HepG2 (cell line): ENCODE measurements around the gene GPR176. TPM values are rescaled to one million over a fixed set of nuclear protein-coding genes. Genes with fewer than 3 reads are reported as not detected.

Source experiments
- BCL6 ChIP-seq: IDR thresholded peaks from 2 replicates; pipeline ENCODE4 v1.6.1; 2016; ENCODE audit warnings: missing genetic modification reagents, missing compliant biosample characterization
- CCAR2 ChIP-seq: fragments of 200-400 bp; formaldehyde crosslinking; optimal IDR thresholded peaks from 2 replicates; pipeline ENCODE3; 2018; ENCODE audit warnings: low read depth, mild to moderate bottlenecking, low read length, moderate library complexity
- EP300 ChIP-seq, 3 experiments: sonication (generic) in 1 of 3; formaldehyde crosslinking in 1 of 3; IDR thresholded peaks; 2 replicates each; pipeline versions ENCODE4 v1.5.1 to v1.6.1; 2011 to 2020; ENCODE audit warnings: low read depth in 2 of 3, low read length in 2 of 3, borderline replicate concordance in 1 of 3, improper control_type of control experiment in 1 of 3, mild to moderate bottlenecking in 1 of 3, missing genetic modification reagents in 1 of 3, moderate library complexity in 1 of 3
- FOSL2 ChIP-seq: sonication (generic); formaldehyde crosslinking; IDR thresholded peaks from 2 replicates; pipeline ENCODE4 v1.4.0; 2020; ENCODE audit warnings: missing genetic modification reagents
- JUND ChIP-seq: sonication (generic); formaldehyde crosslinking; IDR thresholded peaks from 2 replicates; pipeline ENCODE4 v1.8.0; 2022; ENCODE audit warnings: mild to moderate bottlenecking, missing genetic modification reagents
- MAF1 ChIP-seq: sonication (generic); formaldehyde crosslinking; IDR thresholded peaks from 2 replicates; pipeline ENCODE4 v1.5.0; 2020; ENCODE audit warnings: missing genetic modification reagents, borderline replicate concordance
- MBNL3 ChIP-seq: fragments of 250-450 bp; sonication (Bioruptor Pico); conservative IDR thresholded peaks from 2 replicates; pipeline ENCODE4 v1.8.0; 2022; ENCODE audit warnings: mild to moderate bottlenecking, inconsistent platforms
- MZF1 ChIP-seq: sonication (generic); formaldehyde crosslinking; IDR thresholded peaks from 2 replicates; pipeline ENCODE4 v1.8.1; 2023; ENCODE audit warnings: mild to moderate bottlenecking, missing genetic modification reagents, borderline replicate concordance
- NFYC ChIP-seq: IDR thresholded peaks from 2 replicates; pipeline ENCODE4 v1.6.1; 2016; ENCODE audit warnings: missing genetic modification reagents, missing compliant biosample characterization
- SAP130 ChIP-seq: IDR thresholded peaks from 2 replicates; pipeline ENCODE4 v1.6.1; 2016; ENCODE audit warnings: low read depth
- ZBTB42 ChIP-seq: sonication (generic); formaldehyde crosslinking; IDR thresholded peaks from 2 replicates; pipeline ENCODE4 v1.5.0; 2020; ENCODE audit warnings: mild to moderate bottlenecking, missing genetic modification reagents
- ZNF335 ChIP-seq: sonication (generic); formaldehyde crosslinking; IDR thresholded peaks from 2 replicates; pipeline ENCODE4 v1.4.0; 2020; ENCODE audit warnings: missing genetic modification reagents
- ZNF34 ChIP-seq: sonication (generic); formaldehyde crosslinking; IDR thresholded peaks from 2 replicates; pipeline ENCODE4 v1.4.0; 2020; ENCODE audit warnings: mild to moderate bottlenecking, missing genetic modification reagents, borderline replicate concordance
- ZNF367 ChIP-seq: sonication (generic); formaldehyde crosslinking; IDR thresholded peaks from 2 replicates; pipeline ENCODE4 v1.4.0; 2020; ENCODE audit warnings: missing genetic modification reagents, borderline replicate concordance
- ZNF430 ChIP-seq: sonication (generic); formaldehyde crosslinking; IDR thresholded peaks from 2 replicates; pipeline ENCODE4 v1.9.0; 2021; ENCODE audit warnings: mild to moderate bottlenecking, missing genetic modification reagents
- ZNF564 ChIP-seq: sonication (generic); formaldehyde crosslinking; IDR thresholded peaks from 2 replicates; pipeline ENCODE4 v1.8.1; 2023; ENCODE audit warnings: mild to moderate bottlenecking, missing genetic modification reagents
- ZNF598 ChIP-seq: sonication (generic); formaldehyde crosslinking; IDR thresholded peaks from 2 replicates; pipeline ENCODE4 v1.5.1; 2020; ENCODE audit warnings: mild to moderate bottlenecking, missing genetic modification reagents, borderline replicate concordance
- ZNF879 ChIP-seq: sonication (generic); formaldehyde crosslinking; IDR thresholded peaks from 2 replicates; pipeline ENCODE4 v1.8.1; 2023; ENCODE audit warnings: missing genetic modification reagents
- polyA plus RNA-seq, 8 experiments: library from polyadenylated mRNA; depleted of rRNA in 3 of 8; stranded (reverse) in 7 of 8; unstranded in 1 of 8; fragments of >200 nt; fragmentation: Illumina TruSeq in 4 of 8; extraction: Trizol in 4 of 8; gene quantifications; 2 replicates each; pipeline versions ENCODE4 v1.2.1 to v1.2.3, GENCODE V29; 2011 to 2016; ENCODE audit warnings: low read depth in 4 of 8, missing spikeins in 1 of 8, mixed read lengths in 1 of 8; ENCODE audit not compliant: insufficient read depth in 1 of 8
- total RNA-seq, 5 experiments: library from RNA; depleted of rRNA; stranded (reverse); fragments of >200 nt; fragmentation: Illumina TruSeq; extraction: Trizol; gene quantifications; 2 replicates each; pipeline ENCODE4 v1.2.3, GENCODE V29; 2016; ENCODE audit warnings: low read depth in 1 of 5
- TF ChIP-seq, protein P1 (sequence below): sonication (generic); formaldehyde crosslinking; IDR thresholded peaks from 2 replicates; pipeline ENCODE4 v1.8.1; 2023; ENCODE audit warnings: missing genetic modification reagents, mild to moderate bottlenecking, borderline replicate concordance
- TF ChIP-seq, protein P2 (sequence below): sonication (generic); formaldehyde crosslinking; IDR thresholded peaks from 2 replicates; pipeline ENCODE4 v1.8.1; 2023; ENCODE audit warnings: mild to moderate bottlenecking, inconsistent platforms, moderate library complexity, missing genetic modification reagents, borderline replicate concordance
- TF ChIP-seq, protein P3 (sequence below): sonication (generic); formaldehyde crosslinking; IDR thresholded peaks from 2 replicates; pipeline ENCODE4 v1.4.0; 2020; ENCODE audit warnings: missing genetic modification reagents; ENCODE audit errors: not compliant biosample characterization
- TF ChIP-seq, protein P4 (sequence below): sonication (generic); formaldehyde crosslinking; IDR thresholded peaks from 2 replicates; pipeline ENCODE4 v1.5.1; 2020; ENCODE audit warnings: missing genetic modification reagents, mild to moderate bottlenecking, borderline replicate concordance
- TF ChIP-seq, protein P5 (sequence below): sonication (generic); formaldehyde crosslinking; conservative IDR thresholded peaks from 2 replicates; pipeline ENCODE4 v1.4.0; 2020; ENCODE audit warnings: missing genetic modification reagents

The GPR176 gene
- total and polyA plus RNA-seq, 2 of the 13 experiments (the other 11 are each of a cell fraction or from before 2014, with no cell fraction given) = 0.11 to 0.20 TPM

DNA sequence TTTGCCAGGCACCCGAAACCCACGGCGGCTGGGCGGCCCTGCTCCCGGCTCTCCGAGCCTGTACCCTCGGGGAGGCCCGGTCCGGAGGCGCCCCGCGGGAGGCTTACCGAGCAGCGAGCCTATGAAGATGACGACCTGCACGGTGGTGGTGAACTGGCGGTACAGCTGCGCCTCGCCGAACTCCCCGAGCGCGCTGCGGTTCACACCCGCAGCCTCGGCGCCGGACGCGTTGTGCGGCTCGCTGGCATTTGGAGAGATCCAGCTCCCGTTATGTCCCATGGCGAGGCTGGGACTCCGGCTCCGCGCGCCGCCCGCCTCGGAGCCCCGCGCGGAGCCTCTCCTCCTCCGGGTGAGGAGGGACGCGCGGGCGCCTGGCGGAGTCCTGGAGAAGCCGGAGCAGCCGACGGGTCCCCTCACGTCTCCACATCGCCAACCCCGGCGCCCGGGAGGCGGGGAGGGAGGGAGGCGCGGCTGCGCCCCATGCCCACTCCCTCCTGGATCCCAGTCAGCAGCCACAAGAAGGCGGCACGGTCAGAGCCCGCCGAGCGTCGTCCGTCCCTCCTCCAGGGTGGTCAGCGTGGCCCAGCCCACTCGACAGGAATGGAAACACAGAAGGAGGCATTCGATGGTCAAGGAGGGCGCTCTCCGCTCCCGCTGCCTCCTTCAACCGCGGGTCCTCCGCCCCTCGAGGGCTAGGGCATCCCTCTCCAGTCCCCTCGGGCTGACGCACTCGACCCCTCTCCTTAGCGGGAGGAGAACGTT, at the start of gene GPR176 (continued):
- TF ChIP-seq ZNF564 (CRISPR knock-in tag) = 0 out of 2 replicates have a peak, but pooled peaks have one; percentile 30
- no peak for TF ChIP-seq CCAR2
- TF ChIP-seq ZNF598 (CRISPR knock-in tag) = no peak
- no peak for TF ChIP-seq SAP130 (CRISPR knock-in tag)
- no peak for TF ChIP-seq MAF1
- TF ChIP-seq ZNF367 (CRISPR knock-in tag) = no peak
- TF ChIP-seq, protein P1, sequence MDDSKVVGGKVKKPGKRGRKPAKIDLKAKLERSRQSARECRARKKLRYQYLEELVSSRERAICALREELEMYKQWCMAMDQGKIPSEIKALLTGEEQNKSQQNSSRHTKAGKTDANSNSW (CRISPR knock-in tag) = no peak
- TF ChIP-seq BCL6 = no peak
- TF ChIP-seq ZNF34 (CRISPR knock-in tag) = no peak
- no peak for TF ChIP-seq ZBTB42 (CRISPR knock-in tag)
- TF ChIP-seq, protein P2, sequence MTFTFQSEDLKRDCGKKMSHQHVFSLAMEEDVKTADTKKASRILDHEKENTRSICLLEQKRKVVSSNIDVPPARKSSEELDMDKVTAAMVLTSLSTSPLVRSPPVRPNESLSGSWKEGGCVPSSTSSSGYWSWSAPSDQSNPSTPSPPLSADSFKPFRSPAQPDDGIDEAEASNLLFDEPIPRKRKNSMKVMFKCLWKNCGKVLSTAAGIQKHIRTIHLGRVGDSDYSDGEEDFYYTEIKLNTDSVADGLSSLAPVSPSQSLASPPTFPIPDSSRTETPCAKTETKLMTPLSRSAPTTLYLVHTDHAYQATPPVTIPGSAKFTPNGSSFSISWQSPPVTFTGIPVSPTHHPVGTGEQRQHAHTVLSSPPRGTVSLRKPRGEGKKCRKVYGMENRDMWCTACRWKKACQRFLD (CRISPR knock-in tag) = no peak
- no peak for TF ChIP-seq JUND
- TF ChIP-seq, protein P3, sequence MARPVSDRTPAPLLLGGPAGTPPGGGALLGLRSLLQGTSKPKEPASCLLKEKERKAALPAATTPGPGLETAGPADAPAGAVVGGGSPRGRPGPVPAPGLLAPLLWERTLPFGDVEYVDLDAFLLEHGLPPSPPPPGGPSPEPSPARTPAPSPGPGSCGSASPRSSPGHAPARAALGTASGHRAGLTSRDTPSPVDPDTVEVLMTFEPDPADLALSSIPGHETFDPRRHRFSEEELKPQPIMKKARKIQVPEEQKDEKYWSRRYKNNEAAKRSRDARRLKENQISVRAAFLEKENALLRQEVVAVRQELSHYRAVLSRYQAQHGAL (CRISPR knock-in tag) = no peak
- TF ChIP-seq ZNF879 (CRISPR knock-in tag) = peak; percentile 57; the same call in 1 of the 2 replicates
- TF ChIP-seq ZNF430 (CRISPR knock-in tag) = no peak; the same call in 1 of the 2 replicates
- no peak for TF ChIP-seq MBNL3 (CRISPR knock-in tag)
- TF ChIP-seq, protein P4, sequence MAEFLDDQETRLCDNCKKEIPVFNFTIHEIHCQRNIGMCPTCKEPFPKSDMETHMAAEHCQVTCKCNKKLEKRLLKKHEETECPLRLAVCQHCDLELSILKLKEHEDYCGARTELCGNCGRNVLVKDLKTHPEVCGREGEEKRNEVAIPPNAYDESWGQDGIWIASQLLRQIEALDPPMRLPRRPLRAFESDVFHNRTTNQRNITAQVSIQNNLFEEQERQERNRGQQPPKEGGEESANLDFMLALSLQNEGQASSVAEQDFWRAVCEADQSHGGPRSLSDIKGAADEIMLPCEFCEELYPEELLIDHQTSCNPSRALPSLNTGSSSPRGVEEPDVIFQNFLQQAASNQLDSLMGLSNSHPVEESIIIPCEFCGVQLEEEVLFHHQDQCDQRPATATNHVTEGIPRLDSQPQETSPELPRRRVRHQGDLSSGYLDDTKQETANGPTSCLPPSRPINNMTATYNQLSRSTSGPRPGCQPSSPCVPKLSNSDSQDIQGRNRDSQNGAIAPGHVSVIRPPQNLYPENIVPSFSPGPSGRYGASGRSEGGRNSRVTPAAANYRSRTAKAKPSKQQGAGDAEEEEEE (CRISPR knock-in tag) = no peak
- no peak for TF ChIP-seq FOSL2 (CRISPR knock-in tag)
- no peak for TF ChIP-seq ZNF335 (CRISPR knock-in tag)
- TF ChIP-seq MZF1 (CRISPR knock-in tag) = no peak
- TF ChIP-seq, protein P5, sequence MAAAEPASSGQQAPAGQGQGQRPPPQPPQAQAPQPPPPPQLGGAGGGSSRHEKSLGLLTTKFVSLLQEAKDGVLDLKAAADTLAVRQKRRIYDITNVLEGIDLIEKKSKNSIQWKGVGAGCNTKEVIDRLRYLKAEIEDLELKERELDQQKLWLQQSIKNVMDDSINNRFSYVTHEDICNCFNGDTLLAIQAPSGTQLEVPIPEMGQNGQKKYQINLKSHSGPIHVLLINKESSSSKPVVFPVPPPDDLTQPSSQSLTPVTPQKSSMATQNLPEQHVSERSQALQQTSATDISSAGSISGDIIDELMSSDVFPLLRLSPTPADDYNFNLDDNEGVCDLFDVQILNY (CRISPR knock-in tag) = no peak
- TF ChIP-seq NFYC (CRISPR knock-in tag) = no peak
- TF ChIP-seq EP300 (IDR thresholded peaks at IDR 0.05; ENCODE audit: low read depth in 2 of 2, low read length in 2 of 2) = no peak
- TF ChIP-seq EP300 (CRISPR knock-in tag; IDR thresholded peaks at IDR 0.05; ENCODE audit: borderline replicate concordance) = no peak
